ENCODE results near the gene KSR2.

Gene KSR2

DNA sequence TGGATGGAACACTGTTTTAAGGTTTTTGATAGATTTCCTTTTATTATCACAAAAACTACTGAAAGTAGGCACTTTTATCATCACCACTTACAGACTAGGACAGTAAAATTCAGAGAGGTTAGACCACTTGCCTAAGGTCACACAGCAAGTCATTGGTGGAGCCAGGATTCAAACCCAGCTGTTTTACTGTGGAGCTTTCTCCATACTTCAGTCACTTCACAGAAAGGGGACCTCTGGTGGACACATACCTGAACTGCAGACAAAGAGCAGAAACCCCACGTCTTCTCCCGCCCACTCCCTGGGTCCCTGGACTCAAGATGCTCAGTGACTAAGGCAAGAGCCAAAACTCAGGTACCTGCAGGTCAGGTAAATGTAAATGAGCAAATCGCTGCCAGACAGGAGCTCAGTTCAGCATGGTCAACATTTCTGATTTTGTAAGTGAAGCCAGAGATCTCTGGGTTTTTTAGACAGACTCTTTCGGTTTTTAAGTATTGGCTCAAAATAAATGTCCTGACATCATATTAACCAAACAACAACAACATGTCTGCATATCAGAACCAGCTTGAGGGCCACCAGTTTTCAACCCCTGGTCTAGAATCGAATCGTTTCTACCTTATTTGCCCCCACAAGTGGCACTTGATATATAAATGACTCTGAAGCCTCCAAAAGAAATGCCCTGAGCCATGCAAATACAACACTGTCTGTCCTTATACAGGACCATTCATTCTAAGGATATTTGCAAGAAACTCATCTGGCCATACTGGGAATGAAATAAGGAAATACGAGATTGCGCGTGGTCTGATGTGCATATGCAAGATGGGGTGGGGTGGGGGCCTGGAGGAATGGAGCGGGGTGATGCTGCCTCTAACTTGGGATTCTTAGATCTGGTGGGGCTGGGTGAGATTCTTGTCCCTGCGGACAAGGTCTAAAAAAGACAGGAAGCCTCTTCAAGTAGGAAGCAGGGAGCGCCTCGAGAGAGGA, 110.9 kb downstream of the KSR2 start:
- peak; percentile 67 for DNase-seq (ENCODE audit: low read depth)

DNA sequence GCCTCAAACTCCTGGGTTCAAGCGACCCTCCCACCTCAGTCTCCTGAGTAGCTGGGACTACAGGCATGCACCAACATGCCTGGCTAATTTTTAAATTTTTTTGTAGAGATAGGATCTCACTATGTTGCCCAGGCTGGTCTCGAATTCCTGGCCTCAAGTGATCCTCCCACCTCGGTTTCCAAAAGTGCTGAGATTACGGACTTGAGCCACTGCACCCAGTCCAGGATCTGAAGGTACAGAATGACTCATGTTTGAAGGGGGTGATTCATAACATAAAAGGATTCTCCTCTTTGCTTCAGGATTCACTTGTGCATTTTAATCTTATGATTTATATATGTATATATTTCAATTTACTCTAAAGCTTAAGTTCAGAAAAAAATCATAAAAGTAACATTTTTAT, 111.7 kb downstream of the KSR2 start:
- peak; percentile 78 for DNase-seq (ENCODE audit: low read depth)

DNA sequence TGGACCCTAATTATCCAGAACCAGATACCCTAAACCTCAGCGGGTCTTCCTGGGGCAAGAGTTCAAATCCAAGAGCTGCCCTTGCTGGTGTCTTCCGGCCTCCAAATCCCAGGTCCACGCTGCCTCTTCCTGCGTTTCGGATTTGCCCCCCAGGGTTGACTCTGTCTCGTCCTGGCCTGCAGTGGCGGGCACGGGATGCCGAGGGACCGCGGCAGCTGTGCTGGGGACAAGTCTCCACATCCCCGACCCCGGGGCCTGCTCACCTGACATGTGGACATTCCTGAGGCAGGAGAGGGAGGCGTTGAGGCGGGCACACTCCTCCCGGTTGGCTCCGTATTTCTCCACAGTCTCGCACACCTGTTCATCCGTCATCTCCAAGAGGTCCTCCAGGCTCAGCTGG, 113.6 kb downstream of the KSR2 start:
- DNase-seq (ENCODE audit: low read depth) = no peak

DNA sequence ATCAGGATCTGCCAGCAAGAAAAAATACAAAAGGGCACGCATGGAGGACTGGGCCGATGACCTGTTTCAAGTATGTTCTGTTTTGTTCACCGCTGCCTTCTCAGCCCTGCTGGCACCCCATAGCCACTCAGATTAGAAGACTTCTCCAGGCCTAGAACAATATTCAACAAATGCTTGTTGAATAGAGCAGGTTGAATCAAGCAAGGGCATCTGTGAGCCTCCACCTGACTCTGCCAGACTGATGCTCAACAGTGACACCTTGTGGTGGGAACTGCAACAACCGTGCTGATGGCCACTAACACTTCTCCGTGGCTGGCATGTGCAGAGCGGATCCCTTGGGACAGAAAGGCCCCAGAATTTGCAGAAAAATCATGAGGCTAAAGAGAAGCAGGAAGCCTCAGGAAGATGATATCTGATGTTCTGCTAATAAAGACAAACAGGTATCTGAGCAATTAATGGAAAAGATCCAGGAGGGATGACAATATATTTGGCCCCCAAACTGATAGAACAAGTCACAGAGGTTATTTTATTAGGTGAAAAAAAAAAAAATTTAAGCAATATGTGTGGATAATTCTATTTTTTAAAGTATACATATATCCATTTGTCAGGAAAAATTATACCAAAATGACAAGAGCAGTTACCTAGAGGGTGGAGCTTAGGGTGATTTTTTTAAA, 114.3 kb downstream of the KSR2 start:
- DNase-seq (ENCODE audit: low read depth) = peak; percentile 68

DNA sequence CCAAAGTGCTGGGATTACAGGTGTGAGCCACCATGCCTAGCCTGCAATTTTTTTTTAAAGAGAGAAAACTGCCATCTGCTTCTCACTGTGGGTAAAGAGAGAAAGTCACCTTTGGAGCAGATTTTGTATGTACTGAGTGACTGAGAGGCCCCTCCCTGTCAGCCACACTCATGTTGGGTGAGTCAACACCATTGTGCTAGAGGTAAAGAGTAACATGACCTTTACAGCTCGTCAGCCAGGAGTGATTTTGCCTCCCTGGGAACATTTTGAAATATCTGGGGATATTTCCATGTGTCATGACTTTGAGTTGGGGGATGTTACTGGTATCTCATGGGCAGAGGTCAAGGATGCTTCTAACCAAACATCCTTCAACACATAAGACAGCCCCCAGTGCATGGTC, 115.2 kb downstream of the KSR2 start:
- DNase-seq (ENCODE audit: low read depth) = peak; percentile 50

DNA sequence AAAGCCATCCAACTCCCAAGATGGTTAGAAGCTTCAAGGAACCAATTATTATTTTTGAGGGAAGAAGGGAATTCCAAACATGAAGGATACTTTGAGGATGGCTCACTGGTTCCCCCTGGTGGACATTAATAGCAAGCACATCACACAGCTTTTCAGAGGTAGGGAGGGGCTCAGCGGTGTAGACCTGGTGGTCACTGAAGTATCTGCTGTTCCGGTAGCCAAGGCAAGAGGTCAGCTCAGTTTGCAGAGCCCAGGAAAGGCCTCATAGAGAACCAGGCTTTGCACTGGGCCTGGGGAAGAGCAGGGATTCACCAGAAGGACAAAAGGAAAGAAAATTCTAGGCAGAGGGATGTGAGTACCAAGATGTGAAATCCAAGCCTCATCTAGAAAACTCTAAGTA, 118.7 kb downstream of the KSR2 start:
- peak; percentile 66 for DNase-seq (ENCODE audit: low read depth)

DNA sequence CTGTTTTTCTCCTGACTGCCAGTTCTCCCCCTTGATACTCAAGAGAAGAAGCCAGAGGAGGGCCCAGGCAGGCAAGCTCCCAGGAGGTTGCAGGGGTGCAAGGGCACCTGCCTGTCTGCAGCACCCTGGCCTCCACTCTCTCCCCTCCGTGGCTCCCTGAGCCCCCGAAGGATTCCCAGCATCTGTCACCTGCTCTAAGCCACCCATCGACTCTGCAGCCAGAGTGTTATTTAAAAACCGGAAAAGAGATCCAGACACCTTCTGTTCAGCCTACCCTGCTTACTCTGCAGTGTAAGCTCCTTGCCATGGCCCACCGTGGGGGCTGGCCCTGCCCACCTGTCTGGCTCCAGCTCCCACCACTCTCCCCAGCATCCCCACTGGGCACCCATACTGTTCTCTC, 121.4 kb downstream of the KSR2 start:
- DNase-seq (ENCODE audit: low read depth) = no peak

DNA sequence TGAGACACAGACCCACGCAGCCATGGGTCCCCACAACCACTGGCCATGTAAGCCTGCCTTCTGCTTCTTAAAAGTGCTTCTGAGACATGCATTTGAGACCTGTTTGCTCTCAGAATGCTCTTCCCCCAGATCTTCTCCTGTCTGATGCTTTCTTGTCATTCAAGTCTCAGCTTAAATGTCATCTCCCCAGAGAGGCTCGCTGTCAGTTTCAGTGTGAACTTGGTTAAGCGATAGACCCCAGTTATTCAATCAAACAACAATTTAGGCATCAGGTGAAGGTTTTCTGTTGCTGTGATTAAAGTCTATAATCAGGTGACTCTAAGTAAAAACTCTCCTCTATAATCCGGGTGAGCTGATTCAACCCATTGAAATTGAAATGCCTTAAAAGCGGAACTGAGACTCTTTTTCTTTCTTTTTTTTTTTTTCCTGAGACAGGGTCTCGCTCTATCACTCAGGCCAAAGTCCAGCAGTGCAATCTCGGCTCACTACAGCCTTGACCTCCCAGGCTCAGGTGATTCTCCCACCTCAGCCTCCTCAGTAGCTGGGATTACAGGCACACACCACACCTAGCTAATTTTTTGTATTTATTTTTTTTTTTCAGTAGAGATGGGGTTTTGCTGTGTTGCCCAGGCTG, 123.4 kb downstream of the KSR2 start:
- DNase-seq (ENCODE audit: low read depth) = no peak

DNA sequence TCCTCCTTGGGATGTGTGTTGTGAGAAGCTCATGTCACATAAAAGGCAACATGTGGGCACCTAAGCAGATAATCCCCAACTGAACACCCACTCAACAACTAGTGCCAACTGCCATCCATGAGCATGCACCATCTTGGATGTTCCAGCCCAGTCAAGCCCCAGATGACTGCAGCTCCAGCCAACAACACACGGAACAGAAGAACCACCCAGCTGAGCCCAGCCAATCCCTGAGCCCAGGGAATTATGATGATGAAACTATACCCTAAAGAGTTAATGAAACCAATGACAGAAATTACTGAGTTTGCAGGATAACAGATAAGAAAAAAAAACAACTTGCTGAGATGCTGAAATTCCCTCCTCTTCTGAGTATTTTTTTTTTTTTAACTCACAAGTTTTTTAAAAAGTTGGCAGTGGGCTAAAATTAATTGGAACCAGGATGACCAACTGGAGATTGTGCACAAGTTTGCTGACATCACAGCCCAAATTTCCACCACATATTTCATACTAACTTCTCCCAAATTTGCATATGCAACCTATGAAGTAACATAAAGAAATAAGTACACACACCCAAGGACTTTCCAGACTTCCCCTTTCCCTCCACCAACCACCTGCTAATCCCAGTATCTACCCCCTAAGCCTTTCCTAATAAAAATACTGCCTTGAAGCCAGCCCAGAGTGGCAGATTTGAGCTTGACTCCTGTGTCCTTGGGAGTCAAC, 124.5 kb downstream of the KSR2 start:
- no peak for DNase-seq (ENCODE audit: low read depth)

DNA sequence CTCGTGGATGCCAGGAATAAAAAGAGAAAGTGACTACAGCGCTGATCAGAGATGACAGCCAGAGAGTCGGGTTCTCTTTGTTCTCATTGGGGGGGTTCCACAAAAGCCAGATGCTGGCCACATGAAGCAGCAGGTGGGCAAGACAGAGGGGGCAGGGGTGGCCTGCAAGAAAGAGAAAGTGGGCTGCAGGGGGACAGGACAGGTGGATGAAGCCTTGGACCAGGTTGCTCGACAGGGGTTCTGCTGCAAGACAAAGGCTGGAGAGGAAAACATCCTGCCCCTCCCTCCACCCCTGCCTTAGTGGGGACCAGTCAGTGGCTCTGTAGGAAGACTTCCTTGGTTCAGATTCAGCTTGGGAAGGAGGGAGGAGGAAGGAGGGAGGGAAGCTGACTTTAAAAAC, 126.2 kb downstream of the KSR2 start:
- DNase-seq (ENCODE audit: low read depth) = no peak

DNA sequence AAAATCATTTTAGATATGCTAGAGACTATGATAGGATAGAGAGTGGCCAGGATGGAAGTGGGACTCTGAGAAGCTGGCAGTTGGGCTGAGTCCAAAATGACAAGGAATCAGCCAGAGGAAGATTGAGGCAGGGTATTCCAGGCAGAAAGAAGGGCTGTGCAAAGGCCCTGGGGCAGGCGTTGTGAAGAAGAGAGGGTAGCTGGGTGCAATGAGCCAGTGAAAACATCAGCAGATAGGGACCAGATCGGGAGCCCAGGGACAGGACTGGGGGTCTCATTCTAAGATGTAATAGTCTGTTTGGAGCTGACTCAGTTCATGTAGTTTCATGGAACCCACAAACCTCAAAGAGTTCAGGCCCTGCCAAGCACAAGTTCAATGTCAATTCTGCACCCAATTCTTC, 126.6 kb downstream of the KSR2 start:
- no peak for DNase-seq (ENCODE audit: low read depth)

DNA sequence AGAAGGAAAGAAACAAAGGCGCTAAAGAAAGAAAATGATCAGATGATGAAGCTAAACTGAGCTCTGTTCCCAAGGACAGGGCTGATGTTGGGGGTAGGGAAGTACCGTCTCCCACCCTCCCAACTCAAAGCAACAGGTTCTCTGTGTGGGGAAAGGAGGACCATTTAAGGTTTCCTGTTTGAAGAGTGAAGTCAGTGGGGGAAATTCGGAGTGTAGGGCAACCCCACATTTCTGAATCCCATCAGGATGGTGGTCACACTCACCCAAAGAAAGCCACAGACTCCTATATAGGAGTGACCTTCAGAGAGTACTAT, 131.1 kb downstream of the KSR2 start:
- DNase-seq (ENCODE audit: low read depth) = no peak

DNA sequence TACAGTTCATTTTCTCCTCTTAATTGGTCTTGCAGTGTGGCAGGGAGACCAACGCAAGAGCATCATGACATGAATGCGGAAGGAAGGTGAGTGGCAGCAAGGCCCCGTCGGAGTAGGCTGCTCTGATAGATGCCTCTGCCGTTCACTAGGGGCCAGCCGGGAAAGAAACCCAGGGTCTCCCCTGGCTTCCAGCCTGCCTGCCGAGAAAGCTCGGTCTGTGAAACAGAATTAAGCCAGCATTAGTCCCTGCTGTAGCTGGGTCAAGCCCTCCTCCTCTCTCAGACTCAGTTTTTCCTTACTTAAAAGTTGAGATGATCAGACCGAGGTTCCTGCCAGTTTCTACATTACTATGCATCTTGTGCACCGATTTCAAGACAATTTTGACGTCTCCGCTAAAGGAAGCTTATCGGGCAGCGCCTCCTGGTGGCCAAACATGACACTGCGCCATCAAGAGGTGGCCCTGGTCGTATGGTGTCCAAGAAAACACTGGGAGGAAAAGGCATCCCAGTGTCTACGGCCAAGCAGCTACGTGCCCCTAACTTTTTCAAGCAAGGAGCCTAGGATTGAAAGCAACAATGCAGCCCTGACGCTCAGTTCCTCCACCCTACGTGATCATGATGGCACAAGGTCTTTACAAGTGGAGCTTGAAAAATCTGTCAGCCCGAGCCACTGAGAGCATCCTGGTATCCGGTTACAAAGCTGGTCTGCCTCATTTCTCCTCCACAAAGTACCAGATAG, 131.6 kb downstream of the KSR2 start:
- DNase-seq (ENCODE audit: low read depth) = peak; percentile 81

DNA sequence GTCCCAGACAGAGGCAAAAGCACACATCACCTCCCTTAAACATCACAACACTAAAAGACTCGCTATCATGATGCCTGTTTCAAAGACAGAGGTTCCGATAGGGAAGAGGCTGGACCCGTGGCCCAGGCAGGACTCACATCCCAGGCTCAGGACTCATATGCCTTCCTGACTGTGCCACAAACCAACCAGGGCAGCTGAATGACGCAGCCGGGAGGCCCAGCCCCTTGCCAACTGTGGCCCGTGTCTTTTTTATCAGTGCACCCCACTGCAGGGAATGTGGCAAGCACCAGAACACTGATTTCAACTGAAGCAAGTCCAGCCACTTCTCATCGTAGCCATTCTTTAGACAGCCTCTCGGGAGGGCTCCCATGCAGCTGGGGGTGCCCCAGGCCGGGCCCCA, 132.3 kb downstream of the KSR2 start:
- no peak for DNase-seq (ENCODE audit: low read depth)

DNA sequence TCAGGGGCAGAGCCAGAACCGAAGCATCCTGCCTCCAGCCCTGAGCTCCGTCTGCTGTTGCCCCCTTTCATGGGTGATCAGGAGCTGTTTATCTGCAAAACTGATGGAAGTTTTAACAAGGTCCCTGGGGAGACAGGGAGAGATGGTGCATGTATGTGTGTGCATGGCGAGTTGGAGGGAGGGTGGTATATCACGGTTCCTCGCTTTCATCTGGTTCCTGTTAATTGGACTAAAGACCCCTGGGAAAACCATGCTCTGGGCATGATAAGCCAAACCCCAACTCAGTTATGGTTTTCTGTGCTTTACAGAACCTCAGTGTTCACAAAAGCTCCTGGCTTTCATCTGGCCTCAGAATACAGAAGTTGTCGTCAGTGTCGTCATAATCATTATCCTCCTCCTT, 133.6 kb downstream of the KSR2 start:
- DNase-seq (ENCODE audit: low read depth) = no peak

DNA sequence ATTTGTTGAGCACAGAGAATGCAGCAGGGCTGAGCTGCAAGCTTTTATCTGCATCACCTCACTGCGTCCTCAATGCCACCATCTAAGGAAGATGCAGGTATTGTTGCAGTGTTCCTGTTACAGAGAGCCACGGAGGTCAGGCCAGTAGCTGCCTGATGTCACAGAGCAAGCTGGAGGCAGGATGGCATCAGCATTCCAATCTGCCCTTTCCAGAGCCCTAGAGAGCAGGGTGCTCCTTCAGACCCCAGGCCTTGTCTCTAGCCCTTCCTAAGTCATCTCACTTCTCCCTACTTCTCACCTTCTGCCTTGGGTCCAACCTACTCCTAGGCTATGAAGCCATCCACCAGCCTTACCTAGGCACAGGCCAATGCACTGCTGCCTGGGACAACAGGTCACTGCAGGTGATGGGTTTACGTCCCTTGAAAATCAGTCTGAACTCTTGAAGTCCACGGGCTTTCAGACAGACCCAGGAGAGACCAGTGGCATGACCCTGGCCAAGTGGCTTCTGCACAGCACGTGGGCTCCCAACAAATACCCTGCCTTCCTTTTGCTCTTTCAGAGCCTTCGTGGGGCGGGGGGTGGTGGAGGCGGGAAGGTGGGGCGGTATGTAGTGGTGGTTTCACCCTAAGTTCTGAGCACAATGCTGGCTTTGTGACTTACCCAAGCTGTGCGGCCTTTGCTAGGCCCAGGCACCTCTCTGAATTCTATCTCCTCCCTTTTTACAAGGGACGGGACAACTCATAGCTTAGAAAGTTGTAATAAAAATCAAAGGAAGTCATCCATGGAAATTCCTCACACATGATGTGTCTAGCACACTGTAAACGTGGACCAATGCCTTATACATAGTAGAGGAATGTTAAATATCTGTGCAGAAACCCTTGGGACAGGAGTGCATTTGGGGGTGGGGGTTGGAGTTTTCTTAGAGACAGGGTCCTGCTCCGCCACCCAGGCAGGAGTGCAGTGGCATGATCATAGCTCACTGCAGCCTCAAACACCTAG, 136.0 kb downstream of the KSR2 start:
- DNase-seq (ENCODE audit: low read depth) = peak; percentile 80

DNA sequence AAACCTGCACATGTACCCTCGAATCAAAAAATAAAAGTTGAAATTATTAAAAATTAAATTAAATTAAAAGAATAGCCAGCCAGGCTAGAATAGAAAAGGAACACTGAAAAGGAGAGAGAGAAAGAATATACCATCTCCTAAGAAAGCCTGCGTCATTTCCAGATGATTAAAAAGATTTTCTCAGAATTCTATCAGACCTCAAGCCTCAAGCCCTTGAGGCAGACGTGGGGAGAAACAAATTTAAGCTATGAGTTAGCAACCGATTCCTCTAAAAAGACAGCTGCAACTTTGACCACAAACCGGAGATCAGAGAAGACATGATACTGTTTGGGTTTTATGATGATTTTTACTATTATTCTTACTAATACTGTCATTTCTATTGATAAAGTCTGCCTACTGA, 138.3 kb downstream of the KSR2 start:
- peak; percentile 66 for DNase-seq (ENCODE audit: low read depth)

DNA sequence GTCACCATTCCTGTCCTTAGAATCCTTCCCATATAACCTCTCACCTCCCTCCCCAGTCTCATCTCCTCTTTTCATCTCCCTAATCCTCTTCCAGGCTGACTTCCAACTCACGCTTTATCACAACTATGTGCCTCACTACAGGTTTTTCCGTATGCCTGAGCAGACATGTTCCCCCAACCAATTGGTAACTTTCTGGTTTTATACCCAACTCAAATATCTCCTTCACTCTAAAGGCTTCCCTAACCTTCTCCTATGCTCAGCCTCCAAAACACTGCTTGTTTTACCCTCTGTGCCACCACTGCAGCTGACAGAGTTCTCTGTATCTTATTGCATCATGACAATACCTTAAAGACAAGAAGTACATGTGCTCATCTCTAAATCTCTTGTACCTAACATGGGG, 139.7 kb downstream of the KSR2 start:
- DNase-seq (ENCODE audit: low read depth) = no peak

DNA sequence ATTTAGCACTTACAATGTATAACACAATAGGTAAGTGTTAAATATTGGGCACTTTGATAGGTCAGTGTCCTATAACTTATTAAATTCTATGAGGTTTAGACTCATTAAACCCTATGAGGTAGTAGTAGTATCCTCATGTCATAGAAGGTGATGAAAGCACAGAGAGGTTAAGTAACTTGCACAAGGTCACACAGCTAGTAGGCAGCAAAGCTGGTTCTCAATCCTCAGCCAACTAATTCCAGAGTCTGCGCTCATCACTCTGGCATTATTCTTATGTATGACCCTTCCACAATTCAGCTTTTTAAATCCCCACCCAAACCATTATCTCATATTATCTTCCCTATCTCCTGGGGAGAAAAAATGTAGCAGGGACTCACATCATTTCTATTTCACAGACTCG, 141.1 kb downstream of the KSR2 start:
- DNase-seq (ENCODE audit: low read depth) = no peak

DNA sequence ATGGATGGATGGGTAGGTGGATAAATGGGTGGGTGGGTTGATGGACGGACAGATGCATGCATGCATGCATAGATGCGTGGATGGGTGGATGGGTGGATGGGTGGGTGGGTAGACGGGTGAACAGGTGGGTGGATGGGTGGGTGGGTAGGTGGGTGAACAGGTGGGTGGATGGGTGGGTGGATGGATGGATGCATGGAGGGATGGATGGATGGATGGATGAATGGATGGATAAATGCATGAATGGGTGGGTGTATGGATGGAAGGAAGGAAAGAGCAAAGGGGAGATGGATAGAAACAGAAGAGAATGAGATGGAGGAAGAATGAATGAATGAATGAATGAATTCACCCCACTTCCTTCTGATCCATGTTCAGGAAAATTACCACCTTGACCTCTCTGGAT, 143.0 kb downstream of the KSR2 start:
- no peak for DNase-seq (ENCODE audit: low read depth)
